GOT3 (cell line): ENCODE data around the gene REEP3.
"Not testable (repeated sequence)": the region's sequence is repeated elsewhere in the genome, so short reads cannot be mapped to it uniquely, and the experiment has no call there.

Source experiments
- DNase-seq: peaks from one replicate; lab custom pipeline; 2025; ENCODE audit warnings: mixed read lengths; lab: John Stamatoyannopoulos, UW

REEP3 gene

DNA sequence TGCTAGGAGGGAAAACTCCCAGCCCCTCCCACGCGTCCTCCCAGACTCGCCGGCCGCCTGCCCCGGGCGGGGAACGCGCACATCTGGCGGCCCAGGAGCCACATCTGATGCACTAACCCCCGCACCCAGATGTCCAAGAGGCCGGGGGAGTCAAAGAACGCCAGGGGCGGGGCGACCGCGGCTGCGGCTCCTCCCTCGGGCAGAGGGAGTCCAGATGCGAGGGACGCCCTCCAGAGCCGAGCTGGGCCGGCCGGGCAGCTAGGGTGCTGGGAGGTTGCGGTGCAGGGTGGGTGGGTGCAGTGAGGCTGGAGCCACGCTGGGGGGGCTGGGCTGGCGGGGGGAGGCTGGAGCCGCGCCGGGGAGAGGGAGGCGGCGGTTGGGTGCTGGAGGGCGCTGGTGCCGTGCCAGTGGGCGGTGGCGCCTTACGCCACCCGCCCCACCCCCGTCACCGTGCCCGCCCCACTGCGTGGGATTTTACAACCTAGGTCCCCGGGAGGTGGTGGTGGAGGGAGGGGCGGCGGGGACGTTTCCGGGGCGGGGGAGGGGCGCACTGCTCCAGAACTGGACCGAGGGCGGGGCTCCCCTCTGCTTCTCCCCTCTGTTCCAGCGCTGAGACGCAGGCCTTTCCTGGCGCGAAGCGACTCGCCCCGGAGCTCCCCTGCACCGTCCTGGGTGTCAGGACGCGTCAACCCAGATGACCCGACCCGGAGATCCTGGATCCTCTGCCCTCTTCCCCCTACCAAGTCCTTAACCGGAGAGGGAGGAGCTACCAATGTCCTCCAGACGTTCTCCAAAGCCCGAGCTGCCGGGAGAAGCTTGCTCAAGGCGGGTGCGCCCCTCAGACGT is 109.1 kb downstream of the REEP3 start:
- peak; percentile 82 for DNase-seq

DNA sequence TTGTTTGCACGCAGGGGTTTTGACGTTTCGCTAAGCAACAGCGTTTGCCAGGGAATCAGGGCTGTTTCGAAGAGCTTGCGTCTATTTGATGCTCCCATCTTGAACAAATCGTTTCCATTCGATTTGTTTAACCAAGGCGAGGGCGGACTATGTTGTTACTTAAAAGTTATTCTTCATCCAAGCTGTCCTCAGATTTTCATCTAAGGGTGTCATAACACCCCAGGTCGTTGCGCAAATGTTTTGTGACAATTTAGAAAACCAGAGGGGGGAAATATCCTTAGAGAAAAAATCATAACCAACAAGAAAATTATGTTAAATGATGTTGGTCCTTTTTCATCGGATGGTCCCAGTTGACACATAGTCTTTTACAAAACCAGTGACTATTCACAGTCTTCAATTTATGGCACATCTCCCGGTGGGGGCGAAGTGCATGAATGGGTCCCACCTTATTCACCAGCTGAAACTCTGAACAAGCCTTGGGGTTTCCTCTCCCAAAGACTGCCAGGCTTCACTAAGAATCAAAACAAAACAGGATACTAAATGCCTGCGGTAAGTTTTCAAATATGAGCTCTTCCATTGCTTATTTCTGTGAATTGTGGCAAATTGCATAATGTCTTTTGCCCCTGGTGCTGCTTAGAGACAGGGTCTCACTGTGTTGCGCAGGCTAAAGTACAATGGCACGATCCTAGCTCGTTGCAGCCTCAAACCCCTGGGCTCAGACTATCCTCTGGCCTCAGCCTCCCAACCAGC is 109.9 kb downstream of the REEP3 start:
- DNase-seq: no peak

DNA sequence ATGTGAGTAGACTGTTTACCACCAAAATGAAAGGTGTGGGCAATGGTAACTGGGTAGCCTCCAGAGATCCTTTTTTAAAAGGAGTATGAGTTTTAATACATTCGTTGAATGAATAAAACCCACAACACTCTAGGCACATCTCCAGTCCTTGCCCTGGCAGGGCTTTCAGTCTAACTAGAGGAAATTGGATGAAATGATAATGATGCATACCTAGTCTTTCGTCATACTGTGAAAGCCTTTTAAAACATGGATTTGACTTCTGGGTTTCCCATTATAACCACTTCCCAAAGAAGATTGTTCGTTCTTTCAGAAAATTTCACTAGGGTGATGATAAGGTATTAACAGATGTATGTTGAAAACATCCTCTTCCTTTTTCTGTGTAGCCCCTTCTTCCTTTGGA is 110.8 kb downstream of the REEP3 start:
- DNase-seq: no peak

DNA sequence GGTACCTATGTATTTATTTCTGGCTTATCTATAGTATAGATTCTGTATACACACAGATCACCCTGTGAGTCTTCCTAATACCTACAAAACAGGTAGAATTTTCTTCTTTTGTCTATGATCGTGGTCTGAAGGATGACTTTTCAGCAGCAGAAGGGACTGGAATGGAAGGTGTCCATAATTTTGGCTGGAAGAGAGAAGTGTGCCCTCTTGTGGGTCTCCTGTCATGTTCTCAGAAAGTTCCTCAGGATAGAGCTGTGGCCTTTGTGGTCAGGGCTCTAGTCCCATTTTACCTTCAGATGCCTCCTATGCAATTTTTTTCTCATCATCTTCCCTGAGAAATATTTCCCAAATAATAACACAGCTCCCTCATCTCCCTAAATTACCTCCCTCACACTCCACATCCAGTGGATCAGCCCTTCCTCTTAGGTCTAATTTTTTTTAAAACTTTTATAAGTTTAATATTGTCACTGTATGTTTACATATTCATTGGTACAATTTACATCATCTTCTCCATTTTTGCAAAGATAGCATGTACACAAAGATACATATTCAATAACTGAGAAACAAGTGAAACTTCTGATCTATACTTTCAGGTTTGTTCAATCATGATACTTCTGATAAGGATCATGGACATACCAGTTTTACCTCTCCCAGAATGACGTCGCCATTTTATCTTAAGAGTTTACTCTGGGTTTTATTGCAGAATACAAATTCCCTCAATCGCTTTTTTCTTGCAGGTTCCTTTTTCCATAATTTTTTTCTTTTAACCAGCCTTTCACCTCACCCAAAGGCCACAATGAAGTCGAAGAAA is 112.7 kb downstream of the REEP3 start:
- no peak for DNase-seq

DNA sequence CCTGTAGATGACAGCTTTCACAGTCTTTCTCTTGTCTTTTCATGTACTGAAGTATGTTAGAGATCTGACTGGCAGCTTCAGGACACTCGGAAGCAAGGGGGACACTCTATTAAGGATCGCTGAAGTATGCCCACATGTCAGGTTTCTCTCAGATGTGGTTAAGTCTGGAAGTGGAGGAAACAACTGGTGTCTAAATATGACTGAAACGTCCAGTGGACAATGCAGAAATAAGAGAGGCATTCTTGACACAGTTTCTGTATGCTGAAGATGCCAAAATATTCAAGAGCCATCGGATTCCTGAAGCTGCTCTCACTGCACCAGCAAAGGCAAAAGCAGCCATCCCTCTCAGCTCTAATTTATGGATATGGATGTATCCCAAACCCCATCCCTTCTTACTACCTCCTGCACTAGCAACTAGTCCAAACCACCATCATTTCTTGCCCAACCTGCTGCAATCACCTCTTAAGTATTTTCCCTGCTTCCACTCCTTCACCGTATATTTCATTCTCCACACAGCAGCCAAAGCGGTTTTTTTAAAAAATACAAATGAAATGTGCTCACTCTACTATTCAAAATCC is 113.4 kb downstream of the REEP3 start:
- DNase-seq: no peak

DNA sequence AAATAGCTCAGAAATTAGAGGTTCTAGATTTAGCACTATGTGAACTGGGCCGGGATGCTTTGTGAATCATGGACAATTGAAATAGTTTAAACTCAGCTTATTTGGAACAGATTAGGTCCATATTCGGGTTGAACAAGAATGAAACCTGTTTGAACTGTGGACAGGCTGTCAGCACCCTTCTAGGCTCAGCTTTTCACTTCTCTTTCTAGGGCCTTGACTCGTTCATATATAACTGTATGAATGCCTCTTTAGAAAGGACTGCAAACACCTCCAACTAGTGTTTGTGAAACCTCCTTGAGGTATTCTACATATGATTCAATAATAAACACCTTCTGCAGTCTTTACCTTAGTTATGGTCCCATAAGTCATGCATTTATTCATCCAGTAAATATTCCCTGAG is 115.6 kb downstream of the REEP3 start:
- DNase-seq: no peak

DNA sequence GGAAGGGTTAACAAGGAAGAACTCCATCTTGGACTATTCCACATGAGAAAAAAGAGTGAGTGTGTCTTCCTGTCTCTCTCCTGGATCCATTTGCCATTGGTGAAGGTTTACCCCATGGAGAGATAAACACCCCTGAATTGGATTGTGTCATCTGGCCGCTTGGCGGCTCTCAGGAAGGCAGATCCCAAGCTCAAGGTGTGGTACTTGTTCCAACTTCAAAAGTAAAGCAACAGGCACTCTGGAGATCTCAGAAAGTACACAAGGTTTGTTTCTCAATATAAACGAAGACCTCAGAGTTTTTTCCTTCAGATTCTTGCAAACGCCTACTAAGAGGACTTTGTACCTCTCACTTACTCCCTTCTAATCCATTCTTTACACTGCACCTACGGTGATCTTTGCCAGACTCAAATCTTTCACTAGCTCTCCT is 116.7 kb downstream of the REEP3 start:
- no peak for DNase-seq

DNA sequence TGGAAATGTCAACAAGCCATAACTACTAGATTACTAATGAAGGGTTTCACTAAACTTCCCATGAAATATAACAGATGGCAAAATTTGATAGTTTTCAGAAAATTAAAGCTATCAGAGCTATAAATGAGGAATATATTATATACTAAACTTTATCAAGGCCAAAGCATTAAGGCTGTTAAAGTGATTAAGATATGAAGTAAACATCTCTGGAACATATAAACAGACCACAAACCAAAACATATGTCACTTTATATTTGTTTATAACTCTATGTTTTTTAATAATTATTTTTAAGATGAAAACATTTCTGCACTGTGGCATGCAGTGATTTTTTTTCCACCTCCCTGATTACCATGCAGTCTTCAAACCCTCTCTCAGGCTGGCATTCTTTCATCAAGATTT is 120.2 kb downstream of the REEP3 start:
- DNase-seq: no peak

DNA sequence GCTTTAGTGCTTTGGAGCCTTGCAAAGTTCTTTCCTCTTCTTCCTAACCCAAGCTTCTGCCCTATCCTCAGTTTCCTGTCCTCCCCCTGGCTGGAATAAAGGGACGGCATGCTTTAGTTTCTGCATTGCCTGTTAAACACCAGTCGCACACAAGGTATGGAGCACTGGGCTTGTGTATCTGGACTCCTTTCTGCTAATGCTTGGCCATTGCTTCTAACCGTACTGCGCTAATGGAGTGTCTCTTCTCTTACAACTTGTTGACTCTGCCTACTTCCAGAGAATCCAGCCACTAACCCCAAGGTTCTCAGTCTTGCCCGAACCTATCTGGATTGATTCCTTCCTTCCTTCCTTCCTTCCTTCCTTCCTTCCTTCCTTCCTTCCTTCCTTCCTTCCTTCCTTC is 120.6 kb downstream of the REEP3 start:
- DNase-seq: no peak

DNA sequence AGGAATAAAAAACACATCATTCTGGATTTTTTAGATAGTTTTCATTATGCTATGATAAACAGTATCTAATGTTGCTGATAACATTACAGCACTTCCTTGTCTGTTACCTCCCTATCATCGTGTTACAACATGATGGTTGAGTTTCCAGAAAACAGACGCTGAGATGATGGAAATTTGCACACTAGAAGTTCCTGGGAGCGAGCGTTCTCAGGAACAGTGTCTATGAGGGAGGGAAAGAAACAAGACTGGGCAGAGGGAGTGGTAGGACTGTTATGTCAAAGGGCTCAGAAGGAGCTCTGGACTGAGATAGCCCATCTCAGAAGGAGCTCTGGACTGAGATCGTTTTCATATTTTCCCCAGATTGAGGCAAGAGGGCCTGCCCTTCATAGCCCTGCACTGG is 121.6 kb downstream of the REEP3 start:
- DNase-seq: no peak

DNA sequence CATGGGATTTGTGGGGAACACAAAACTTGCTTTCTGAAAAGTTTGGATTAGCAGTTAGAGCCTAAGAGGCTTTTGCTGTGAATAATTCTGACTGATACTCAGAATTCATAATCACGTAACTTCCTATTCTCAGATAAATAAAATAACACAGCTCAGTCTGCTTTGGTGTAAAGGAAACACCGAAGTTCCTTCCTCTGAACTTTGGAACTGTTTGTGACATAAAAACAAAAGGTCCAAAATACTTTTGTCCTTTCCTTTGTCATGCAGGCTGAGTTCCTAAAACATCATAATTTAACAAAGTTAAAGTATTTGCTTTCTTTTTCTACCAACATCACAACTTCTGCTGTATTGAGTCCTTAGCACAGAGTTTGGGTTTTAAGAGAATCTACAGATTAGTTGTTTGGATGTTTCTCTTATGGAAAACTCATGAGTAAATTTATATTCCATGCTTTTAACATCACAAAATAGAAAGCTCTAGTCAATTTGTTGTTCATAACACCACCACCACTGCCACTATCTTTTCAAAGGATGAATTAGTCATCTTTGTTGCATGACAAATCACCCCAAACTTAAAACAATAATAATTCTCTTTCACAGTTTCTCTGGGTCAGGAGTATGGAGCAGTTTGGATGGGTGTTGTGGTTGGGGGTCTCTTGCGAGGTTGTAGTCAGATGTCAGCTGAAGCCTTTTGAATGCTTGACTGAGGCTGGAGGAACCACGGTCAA is 123.4 kb downstream of the REEP3 start:
- no peak for DNase-seq

DNA sequence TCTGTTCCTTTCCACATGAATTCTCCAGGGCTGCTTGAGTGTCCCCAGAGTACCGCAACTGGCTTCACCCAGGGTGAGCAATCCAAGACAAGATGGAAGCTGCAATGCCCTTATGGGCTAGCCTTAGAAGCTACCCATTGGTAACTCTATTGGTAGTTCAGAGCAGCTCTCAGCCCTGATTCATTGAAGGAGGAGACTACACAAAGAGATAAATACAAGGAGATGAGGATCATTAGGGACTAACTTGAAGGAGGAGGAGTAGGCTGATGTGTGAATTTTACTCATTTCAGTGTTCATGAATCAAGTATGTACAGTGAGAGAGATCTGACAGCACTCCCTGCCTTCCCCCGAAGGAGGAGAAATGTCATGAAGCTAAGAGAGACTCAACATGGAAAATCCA is 124.0 kb downstream of the REEP3 start:
- DNase-seq: no peak

DNA sequence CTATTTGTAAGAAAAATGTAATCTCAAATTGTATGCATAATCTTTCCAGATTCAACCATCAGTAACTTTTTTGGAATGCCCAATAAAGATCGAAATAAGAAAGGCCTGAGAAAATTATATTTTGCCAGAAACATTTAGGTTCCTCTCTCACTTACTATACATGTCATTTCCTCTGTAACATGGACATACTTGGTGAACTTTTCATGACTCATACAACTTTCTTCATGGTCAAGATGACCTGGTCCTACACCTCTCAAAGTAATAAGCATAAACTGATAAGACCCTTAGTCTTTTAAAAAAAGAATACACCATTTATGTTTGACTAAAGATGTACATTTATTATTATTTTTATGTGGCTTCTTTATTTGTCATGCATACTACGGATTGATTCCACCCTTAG is 125.3 kb downstream of the REEP3 start:
- DNase-seq: no peak

DNA sequence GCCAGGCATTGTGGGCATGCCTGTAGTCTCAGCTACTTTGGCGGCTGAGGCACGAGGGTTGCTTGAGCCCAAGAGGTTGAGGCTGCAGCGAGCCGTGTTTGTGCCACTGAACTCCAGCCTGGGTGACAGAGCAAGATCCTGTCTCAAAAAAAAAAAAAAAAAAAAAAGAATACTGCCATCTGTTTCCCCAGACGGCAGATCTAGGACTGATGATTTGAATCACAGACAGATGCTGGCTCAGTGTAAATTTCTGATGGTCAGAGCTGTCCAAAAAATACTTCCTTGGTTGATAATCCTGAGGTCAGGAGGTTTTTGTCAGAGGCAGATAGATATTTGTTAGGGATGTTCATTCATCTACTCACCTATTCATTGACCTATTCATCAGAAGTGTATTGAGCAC is 130.7 kb downstream of the REEP3 start:
- DNase-seq: no peak

DNA sequence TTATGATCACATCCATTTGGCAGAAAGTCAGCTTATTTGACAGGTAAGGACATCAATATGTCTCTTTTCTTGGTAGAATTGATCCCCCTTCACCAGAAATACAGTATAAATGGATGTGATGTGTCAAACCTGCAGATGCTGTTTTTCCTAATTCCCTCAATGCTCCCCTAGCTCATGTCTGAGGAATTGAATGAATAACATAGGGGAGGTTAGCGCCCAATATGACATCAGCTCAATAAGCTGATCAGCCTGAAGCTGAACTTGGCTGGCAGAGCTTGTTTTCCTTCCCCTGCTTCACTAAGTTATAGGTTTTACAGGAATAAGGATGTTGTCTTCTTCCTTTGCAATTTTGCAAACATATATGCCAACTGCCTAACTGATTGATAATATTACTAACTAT is 132.5 kb downstream of the REEP3 start:
- no peak for DNase-seq

DNA sequence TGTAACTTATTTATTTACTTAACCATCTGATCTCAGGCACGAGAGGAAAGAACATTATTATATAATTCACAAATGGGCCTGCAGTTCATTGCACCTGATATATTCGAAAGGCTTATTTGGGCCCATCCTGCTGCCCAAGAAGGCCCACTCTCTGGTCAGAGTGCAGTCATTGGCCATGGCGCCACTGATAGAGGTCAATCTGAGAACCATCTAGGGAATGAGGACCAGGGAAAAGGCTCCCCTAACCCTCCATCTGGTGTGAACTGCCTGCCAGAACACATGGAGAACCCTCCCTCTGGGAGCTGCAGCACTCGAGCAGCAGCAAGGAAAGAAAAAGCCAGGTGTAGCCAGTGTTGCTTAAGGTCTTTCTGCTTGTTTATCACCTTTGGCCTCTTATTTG is 136.6 kb downstream of the REEP3 start:
- DNase-seq: no peak

DNA sequence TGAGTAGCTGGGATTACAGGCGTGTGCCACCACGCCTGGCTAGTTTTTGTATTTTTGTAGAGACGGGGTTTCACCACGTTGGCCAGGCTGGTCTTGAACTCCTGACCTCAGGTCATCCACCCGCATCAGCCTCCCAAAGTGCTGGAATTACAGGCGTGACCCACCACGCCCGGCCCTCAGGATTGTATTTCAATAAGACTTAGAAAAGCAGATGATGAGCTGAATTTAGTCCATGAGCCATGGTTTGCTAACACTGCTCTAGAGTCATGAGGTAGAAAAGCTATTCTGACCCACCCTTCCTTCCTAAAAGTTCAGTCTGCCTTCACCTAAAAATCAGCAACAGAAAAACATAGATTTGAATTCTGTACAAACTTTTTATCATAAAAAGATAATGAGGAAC is 139.7 kb downstream of the REEP3 start:
- DNase-seq: not testable (repeated sequence)

DNA sequence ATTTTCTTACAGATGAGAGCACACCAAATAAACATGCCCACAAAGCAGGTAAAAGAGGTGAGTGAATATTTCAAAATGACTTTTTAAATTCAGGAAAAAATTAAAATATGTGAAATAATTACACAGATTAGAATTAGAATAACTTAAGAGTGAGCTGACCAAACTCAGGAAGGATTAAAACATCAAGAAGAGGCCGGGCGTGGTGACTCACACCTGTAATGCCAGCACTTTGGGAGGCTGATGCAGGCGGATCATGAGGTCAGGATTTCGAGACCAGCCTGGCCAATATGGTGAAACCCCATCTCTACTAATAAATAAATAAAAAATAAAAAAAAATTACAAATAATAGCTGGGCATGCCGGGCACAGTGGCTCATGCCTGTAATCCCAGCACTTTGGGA is 140.1 kb downstream of the REEP3 start:
- no peak for DNase-seq

DNA sequence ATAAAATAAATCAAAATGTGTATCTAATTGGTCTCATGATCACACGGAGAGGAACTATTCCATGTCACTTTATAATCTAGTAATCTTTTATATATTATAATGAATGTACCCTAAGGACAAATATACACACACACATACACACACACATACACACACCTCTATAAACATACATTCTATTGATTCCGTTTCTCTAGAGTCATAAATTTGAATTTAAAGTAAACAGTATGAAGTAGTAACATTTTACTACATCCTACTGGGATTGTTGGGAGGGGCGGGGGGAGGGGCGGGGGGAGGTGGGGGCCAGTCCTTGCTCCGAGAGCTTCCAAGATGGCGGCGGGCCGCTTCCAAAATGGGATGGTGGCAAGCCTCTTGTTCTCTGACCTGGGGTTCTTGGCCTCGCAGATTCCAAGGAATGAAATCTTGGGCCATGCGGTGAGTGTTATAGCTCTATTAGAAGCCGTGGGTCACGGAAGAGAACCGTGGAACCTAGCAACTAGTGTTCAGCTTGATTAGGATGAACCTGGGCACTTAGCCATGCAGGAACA is 143.2 kb downstream of the REEP3 start:
- DNase-seq: no peak

DNA sequence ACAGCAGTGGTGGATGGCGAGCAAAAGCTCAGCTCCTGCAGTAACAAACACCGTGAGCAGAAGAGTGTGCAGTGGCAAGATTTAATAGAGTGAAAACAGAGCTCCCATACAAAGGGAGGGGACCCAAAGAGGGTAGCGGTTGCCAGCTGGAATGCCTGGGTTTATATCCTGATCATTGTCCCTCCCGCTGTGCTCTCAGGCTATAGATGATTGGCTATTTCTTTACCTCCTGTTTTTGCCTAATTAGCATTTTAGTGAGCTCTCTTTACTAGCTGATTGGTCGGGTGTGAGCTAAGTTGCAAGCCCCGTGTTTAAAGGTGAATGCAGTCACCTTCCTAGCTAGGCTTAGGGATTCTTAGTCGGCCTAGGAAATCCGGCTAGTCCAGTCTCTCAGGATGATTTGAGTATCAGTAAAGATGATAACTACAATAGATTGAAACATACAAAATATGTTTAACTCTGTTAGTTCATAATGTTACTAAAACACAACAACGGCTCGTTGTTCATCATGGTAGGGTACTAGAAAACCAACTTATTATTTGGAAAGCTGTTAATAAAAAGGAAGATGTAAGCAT is 143.9 kb downstream of the REEP3 start:
- not testable (repeated sequence) for DNase-seq

DNA sequence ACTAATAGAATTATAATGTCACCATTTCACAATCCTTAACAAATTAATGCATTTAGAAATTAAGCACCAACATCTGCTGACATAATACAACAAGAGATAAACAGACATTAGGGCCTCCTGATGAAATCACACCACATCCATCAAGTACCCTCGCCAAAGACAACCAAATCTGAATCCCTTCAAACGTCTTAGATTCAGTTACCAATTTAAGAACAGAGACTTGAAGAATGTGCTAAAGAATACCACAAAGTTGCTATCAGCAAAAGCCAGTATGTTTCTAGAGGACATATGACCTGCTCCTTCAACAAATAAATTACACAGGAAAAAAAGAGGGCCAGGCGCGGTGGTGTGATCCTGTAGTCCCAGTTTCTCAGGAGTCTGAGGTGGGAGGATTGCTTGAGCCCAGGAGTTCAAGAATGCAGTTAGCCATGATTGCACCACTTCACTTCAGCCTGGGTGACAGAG is 144.5 kb downstream of the REEP3 start:
- DNase-seq: no peak
